Mesenchymal stem cell (in vitro differentiated cells and primary cell): ENCODE measurements around the gene ADAMTS14.
"Not testable (repeated sequence)": the region's sequence is repeated elsewhere in the genome, so short reads cannot be mapped to it uniquely, and the experiment has no call there.

Experiments used
- DNase-seq: peaks from one replicate; pipeline ENCODE4 v3.0.0-alpha.2; 2013
- H2AFZ ChIP-seq: one replicate; pipeline ENCODE4 v1.6.1; 2013; ENCODE audit warnings: low read depth, mild to moderate bottlenecking, control low read depth, inconsistent platforms, low read length, moderate library complexity
- H2AK5ac ChIP-seq: 2 replicates; pipeline ENCODE4 v1.6.1; 2013; ENCODE audit warnings: low read length, moderate library complexity, mild to moderate bottlenecking, inconsistent platforms; ENCODE audit not compliant: severe bottlenecking
- H2BK120ac ChIP-seq: one replicate; pipeline ENCODE4 v1.6.1; 2013; ENCODE audit warnings: low read depth, mild to moderate bottlenecking, inconsistent platforms, low read length, moderate library complexity
- H2BK12ac ChIP-seq, 2 experiments: one replicate each; pipeline ENCODE4 v1.6.1; 2013; ENCODE audit warnings: inconsistent platforms in 2 of 2, low read length in 2 of 2, mild to moderate bottlenecking in 2 of 2, moderate library complexity in 2 of 2, control low read depth in 1 of 2
- H2BK15ac ChIP-seq: one replicate; pipeline ENCODE4 v1.6.1; 2013; ENCODE audit warnings: mild to moderate bottlenecking, low read depth, inconsistent platforms; ENCODE audit not compliant: poor library complexity, severe bottlenecking
- H2BK5ac ChIP-seq: 2 replicates; pipeline ENCODE4 v1.6.1; 2013; ENCODE audit warnings: low read depth, mild to moderate bottlenecking, low read length, control low read depth, inconsistent platforms; ENCODE audit not compliant: poor library complexity, severe bottlenecking
- H3K14ac ChIP-seq, 2 experiments: one replicate each; pipeline ENCODE4 v1.6.1; 2013; ENCODE audit warnings: inconsistent platforms in 2 of 2, low read length in 2 of 2, control low read depth in 1 of 2, mild to moderate bottlenecking in 1 of 2, moderate library complexity in 1 of 2
- H3K18ac ChIP-seq, 2 experiments: one replicate each; pipeline ENCODE4 v1.6.1; 2013; ENCODE audit warnings: inconsistent platforms in 2 of 2, low read length in 2 of 2, control low read depth in 1 of 2, low read depth in 1 of 2, mild to moderate bottlenecking in 1 of 2
- H3K23ac ChIP-seq, 2 experiments: one replicate each; pipeline ENCODE4 v1.6.1; 2013; ENCODE audit warnings: inconsistent platforms in 2 of 2, low read length in 2 of 2, mild to moderate bottlenecking in 2 of 2, moderate library complexity in 2 of 2, control low read depth in 1 of 2
- H3K27ac ChIP-seq: 2 replicates; pipeline ENCODE4 v1.5.1; 2013; ENCODE audit warnings: mild to moderate bottlenecking, moderate library complexity, low read length, control low read depth, inconsistent platforms; ENCODE audit not compliant: poor library complexity, severe bottlenecking
- H3K27me3 ChIP-seq, 2 experiments: 2 replicates each; pipeline versions ENCODE4 v1.6.1 to v1.7.0; 2013; ENCODE audit warnings: low read length in 2 of 2, mild to moderate bottlenecking in 2 of 2, moderate library complexity in 2 of 2, control low read depth in 1 of 2, inconsistent platforms in 1 of 2; ENCODE audit not compliant: control insufficient read depth in 1 of 2, insufficient read depth in 1 of 2
- H3K36me3 ChIP-seq, 2 experiments: 2 replicates each; pipeline versions ENCODE4 v1.6.1 to v1.7.0; 2013; ENCODE audit warnings: low read length in 2 of 2, control low read depth in 1 of 2, inconsistent platforms in 1 of 2, low read depth in 1 of 2, mild to moderate bottlenecking in 1 of 2; ENCODE audit not compliant: insufficient read depth in 2 of 2, control insufficient read depth in 1 of 2
- H3K4ac ChIP-seq, 2 experiments: one replicate each; pipeline ENCODE4 v1.6.1; 2013; ENCODE audit warnings: inconsistent platforms in 2 of 2, low read length in 2 of 2, mild to moderate bottlenecking in 2 of 2, moderate library complexity in 2 of 2, control low read depth in 1 of 2, low read depth in 1 of 2
- H3K4me1 ChIP-seq: 2 replicates; pipeline ENCODE4 v1.6.1; 2013; ENCODE audit warnings: low read depth, low read length, control low read depth; ENCODE audit not compliant: control insufficient read depth, insufficient read depth
- H3K4me2 ChIP-seq: 2 replicates; pipeline ENCODE4 v1.6.1; 2013; ENCODE audit warnings: low read length, mild to moderate bottlenecking, inconsistent platforms; ENCODE audit not compliant: poor library complexity, severe bottlenecking
- H3K4me3 ChIP-seq, 2 experiments: 2 replicates each; pipeline versions ENCODE4 v1.5.1 to v1.7.0; 2013; ENCODE audit warnings: low read length in 2 of 2, mild to moderate bottlenecking in 2 of 2, control low read depth in 1 of 2, low read depth in 1 of 2; ENCODE audit not compliant: insufficient read depth in 1 of 2
- H3K79me1 ChIP-seq: replicated peaks from 2 replicates; pipeline ENCODE4 v1.6.1; 2013; ENCODE audit warnings: mild to moderate bottlenecking, control low read depth, low read length, inconsistent platforms; ENCODE audit not compliant: poor library complexity, severe bottlenecking
- H3K9ac ChIP-seq: 2 replicates; pipeline ENCODE4 v1.7.0; 2013; ENCODE audit warnings: mild to moderate bottlenecking, low read length, moderate library complexity
- H3K9me3 ChIP-seq: 2 replicates; pipeline ENCODE4 v1.7.0; 2013; ENCODE audit warnings: mild to moderate bottlenecking, low read length; ENCODE audit not compliant: control insufficient read depth
- H4K8ac ChIP-seq: one replicate; pipeline ENCODE4 v1.6.1; 2013; ENCODE audit warnings: inconsistent platforms, mild to moderate bottlenecking, low read length, moderate library complexity
- H4K91ac ChIP-seq: one replicate; pipeline ENCODE4 v1.6.1; 2013; ENCODE audit warnings: mild to moderate bottlenecking, low read length, inconsistent platforms
- WGBS: methylation state at CpG from one replicate; pipeline ENCODE4 v1.1.7; 2013; ENCODE audit warnings: mixed read lengths; 5-methylcytosine and 5-hydroxymethylcytosine counted together

The ADAMTS14 gene

DNA sequence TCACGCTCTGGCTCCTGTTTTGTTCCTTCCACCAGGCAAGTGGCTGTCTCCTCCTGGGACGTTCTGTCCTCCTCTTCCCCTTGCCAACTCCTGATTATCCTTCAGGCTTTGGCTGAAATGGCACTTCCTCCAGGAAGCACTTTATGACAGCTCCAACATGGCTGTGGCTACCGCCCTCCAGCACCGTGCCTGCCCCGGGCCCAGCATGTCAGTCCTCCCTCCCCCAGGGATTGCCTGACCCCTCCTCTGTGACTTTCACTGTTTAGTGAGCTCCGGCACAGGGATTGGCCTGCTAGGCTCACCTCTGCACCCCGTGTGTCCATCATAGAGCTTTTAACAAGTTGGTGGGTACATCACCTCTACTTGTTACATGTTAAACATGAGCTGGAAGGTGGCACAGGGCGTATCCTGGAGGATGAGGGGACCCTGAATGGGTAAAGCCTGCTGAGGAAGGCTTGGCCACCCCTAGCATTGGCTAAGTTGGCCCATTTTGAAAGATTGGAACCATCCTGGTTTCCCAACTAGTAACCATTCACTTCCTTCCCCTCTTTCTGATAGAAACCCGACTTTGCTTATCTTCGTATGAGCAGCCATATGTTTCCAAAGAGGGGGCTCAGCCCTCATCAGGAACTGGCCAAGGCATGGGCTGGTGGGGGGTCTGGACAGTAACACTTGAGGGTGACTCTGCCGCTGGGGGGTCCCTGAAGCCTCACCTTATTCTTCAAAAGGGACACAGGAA lies 10.5 kb upstream of the ADAMTS14 start:
- Histone ChIP-seq H2BK15ac (no peak overlapping the region), H3K4me1 (peaks cover 19% of the 10 kb centered on the region), H4K91ac (peak overlapping the region; percentile 43), H2BK120ac (no peak overlapping the region), H3K4me2 (no peak overlapping the region), H3K27ac (no peak overlapping the region), H2AK5ac (peak overlapping the region; percentile 73), H3K23ac (no peak overlapping the region), H3K9ac (no peak overlapping the region), H2AFZ (no peak overlapping the region), H3K4ac (no peak overlapping the region), H3K4me3 (no peak overlapping the region), H3K79me1 (no peaks in the 10 kb centered on the region), H3K36me3 (no peaks in the 10 kb centered on the region), H2BK5ac (no peak overlapping the region), H3K27me3 (no peaks in the 10 kb centered on the region), H3K9me3 (peaks cover 9% of the 10 kb centered on the region), H3K18ac (peak overlapping the region; percentile 31 to 73), H3K14ac (peak overlapping the region in 1 of 2 experiments; percentile 74), H2BK12ac (peak overlapping the region; percentile 7 to 82), H4K8ac (no peak overlapping the region)
- WGBS = 83% methylated on average over 11 of the region's 11 CpGs
- no peak for DNase-seq

GRCh38 chr10:70662362-70663220 lies 9.7 kb upstream of the ADAMTS14 start:
- Histone ChIP-seq H4K91ac (no peak overlapping the region), H3K4ac (no peak overlapping the region), H2BK12ac (no peak overlapping the region), H3K9me3 (peaks cover 9% of the 10 kb centered on the region), H3K36me3 (no peaks in the 10 kb centered on the region), H3K27me3 (no peaks in the 10 kb centered on the region), H3K27ac (peak overlapping the region; percentile 11), H3K4me3 (no peak overlapping the region), H3K23ac (no peak overlapping the region), H3K9ac (no peak overlapping the region), H4K8ac (no peak overlapping the region), H2AFZ (no peak overlapping the region), H3K18ac (peak overlapping the region in 1 of 2 experiments; percentile 28), H3K79me1 (no peaks in the 10 kb centered on the region), H2BK120ac (no peak overlapping the region), H2BK15ac (no peak overlapping the region), H2AK5ac (peak overlapping the region; percentile 92), H3K4me1 (peaks cover 17% of the 10 kb centered on the region), H3K14ac (no peak overlapping the region), H3K4me2 (no peak overlapping the region), H2BK5ac (no peak overlapping the region)
- 66% methylated on average over 12 of the region's 12 CpGs for WGBS
- DNase-seq = peak; percentile 58

DNA sequence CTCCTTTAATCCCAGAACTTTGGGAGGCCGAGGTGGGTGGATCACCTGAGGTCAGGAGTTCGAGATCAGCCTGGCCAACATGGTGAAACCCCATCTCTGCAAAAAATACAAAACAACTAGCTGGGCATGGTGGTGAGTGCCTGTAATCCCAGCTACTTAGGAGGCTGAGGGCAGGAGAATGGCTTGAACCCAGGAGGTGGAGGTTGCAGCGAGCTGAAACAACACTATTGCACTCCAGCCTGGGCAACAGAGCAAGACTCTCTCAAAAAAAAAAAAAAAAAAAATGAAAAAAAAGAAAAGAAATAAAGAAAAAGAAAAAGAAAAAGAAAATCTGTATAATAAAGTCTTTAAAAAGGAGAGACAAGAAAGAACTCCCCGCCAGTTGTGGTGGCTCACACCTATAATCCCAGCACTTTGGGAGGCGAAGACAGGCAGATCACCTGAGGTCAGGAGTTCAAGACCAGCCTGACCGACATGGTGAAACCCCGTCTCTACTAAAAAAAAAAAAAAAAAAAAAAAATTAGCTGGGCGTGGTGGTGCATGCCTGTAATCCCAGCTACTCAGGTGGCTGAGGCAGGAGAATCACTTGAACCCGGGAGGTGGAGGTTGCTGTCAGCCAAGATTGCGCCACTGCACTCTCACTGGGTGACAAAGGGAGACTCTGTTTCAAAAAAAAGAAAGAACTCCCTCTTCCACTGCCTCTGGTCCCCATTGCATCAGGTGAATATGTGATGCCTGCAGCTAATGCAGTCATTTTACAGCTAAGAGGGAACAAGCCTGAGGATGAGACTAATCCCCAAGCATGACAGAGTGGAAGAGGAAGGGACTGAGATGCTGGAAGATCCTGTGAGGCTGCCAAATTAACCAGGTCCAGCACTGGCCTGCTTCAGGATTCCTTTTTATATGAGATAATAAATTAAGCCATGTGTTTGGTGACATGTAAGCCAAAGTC lies 8.6 kb upstream of the ADAMTS14 start:
- peak overlapping the region in 1 of 2 experiments; percentile 4 for H3K4me3 ChIP-seq
- H2AK5ac ChIP-seq = peak overlapping the region; percentile 98
- H3K4me2 ChIP-seq, H4K91ac ChIP-seq, H3K14ac ChIP-seq, H3K79me1 ChIP-seq, H3K4ac ChIP-seq, H3K23ac ChIP-seq, H2BK15ac ChIP-seq, H3K27me3 ChIP-seq, H3K36me3 ChIP-seq, H2BK120ac ChIP-seq, H2AFZ ChIP-seq, H3K9me3 ChIP-seq, H4K8ac ChIP-seq, H3K18ac ChIP-seq: not testable (repeated sequence)
- H2BK5ac ChIP-seq = peak overlapping the region; percentile 97
- H3K4me1 ChIP-seq = peaks cover 17% of the 10 kb centered on the region
- DNase-seq = peak; percentile 58
- H2BK12ac ChIP-seq = peak overlapping the region in 1 of 2 experiments; percentile 15
- H3K27ac ChIP-seq = peak overlapping the region; percentile 95
- 89% methylated on average over 7 of the region's 10 CpGs for WGBS
- H3K9ac ChIP-seq = peak overlapping the region; percentile 83
